Vagina (tissue), 2 donors: Measurements from ENCODE around the gene CHD9.

Source experiments
- POLR2A ChIP-seq, 2 donors: fragments of 450-650 bp; IDR thresholded peaks; one replicate each; pipeline ENCODE4 v1.6.1; 2017; ENCODE audit warnings: antibody characterized with exemption in 2 of 2, mild to moderate bottlenecking in 2 of 2, moderate library complexity in 2 of 2
- TF ChIP-seq, protein P1 (sequence below), 3 experiments: fragments of 450-650 bp in 2 of 3; fragments of 200-600 bp in 1 of 3; sonication (generic) in 1 of 3; IDR thresholded peaks; one replicate each; pipeline ENCODE4 v1.5.1; 2017 to 2019; ENCODE audit warnings: antibody characterized with exemption in 3 of 3, mild to moderate bottlenecking in 2 of 3, moderate library complexity in 2 of 3

DNA sequence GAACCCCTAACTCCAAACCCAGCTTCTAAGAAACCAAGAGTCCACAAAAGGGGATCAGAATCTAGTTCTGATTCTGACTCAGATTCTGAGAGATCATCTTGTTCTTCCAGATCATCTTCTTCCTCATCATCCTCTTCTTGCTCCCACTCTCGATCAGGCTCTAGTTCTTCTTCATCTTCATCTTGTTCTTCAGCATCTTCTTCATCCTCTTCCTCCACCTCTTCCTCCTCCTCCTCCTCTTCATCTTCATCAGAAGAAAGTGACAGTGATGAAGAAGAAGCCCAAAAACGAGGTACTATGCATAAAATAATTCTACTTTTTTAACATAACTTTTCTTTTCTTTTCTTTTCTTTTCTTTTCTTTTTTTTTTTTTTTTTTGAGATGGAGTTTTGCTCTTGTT, 249.5 kb downstream of the CHD9 start:
- TF ChIP-seq, protein P1, sequence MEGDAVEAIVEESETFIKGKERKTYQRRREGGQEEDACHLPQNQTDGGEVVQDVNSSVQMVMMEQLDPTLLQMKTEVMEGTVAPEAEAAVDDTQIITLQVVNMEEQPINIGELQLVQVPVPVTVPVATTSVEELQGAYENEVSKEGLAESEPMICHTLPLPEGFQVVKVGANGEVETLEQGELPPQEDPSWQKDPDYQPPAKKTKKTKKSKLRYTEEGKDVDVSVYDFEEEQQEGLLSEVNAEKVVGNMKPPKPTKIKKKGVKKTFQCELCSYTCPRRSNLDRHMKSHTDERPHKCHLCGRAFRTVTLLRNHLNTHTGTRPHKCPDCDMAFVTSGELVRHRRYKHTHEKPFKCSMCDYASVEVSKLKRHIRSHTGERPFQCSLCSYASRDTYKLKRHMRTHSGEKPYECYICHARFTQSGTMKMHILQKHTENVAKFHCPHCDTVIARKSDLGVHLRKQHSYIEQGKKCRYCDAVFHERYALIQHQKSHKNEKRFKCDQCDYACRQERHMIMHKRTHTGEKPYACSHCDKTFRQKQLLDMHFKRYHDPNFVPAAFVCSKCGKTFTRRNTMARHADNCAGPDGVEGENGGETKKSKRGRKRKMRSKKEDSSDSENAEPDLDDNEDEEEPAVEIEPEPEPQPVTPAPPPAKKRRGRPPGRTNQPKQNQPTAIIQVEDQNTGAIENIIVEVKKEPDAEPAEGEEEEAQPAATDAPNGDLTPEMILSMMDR (IDR thresholded peaks at IDR 0.05), result no peak
- no peak for TF ChIP-seq POLR2A (IDR thresholded peaks at IDR 0.05)
